Measurements from ENCODE around the gene MKNK1.

MKNK1 gene

GRCh38 chr1:46524843-46525242 is 79.2 kb downstream of the MKNK1 start:
- no peak overlapping the region for H3K27ac ChIP-seq
- no peak for TF ChIP-seq ZFX (IDR thresholded peaks at IDR 0.05; ENCODE audit: borderline replicate concordance)
- no peak for TF ChIP-seq CTCF (IDR thresholded peaks at IDR 0.05)

- no peak for TF ChIP-seq CTCF (IDR thresholded peaks at IDR 0.05)
- no peak for TF ChIP-seq ZFX (IDR thresholded peaks at IDR 0.05; ENCODE audit: borderline replicate concordance)
- H3K27ac ChIP-seq: no peak overlapping the region
Measured at GRCh38 chr1:46523496-46524353, 80.3 kb downstream of the MKNK1 start.

GRCh38 chr1:46522969-46523320 is 81.1 kb downstream of the MKNK1 start:
- no peak for TF ChIP-seq ZFX (IDR thresholded peaks at IDR 0.05; ENCODE audit: borderline replicate concordance)
- TF ChIP-seq CTCF (IDR thresholded peaks at IDR 0.05): no peak
- no peak overlapping the region for H3K27ac ChIP-seq

- TF ChIP-seq ZFX (IDR thresholded peaks at IDR 0.05; ENCODE audit: borderline replicate concordance) (no peak), CTCF (IDR thresholded peaks at IDR 0.05) (no peak)
- H3K27ac ChIP-seq: no peak overlapping the region
Measured at GRCh38 chr1:46522184-46522968, 81.7 kb downstream of the MKNK1 start.

- TF ChIP-seq ZFX (IDR thresholded peaks at IDR 0.05; ENCODE audit: borderline replicate concordance) (no peak), CTCF (IDR thresholded peaks at IDR 0.05) (no peak)
- H3K27ac ChIP-seq: no peak overlapping the region
Measured at GRCh38 chr1:46521414-46521813, 82.7 kb downstream of the MKNK1 start.

- no peak overlapping the region for H3K27ac ChIP-seq
Measured at GRCh38 chr1:46520063-46520911, 83.8 kb downstream of the MKNK1 start.

More at GRCh38 chr1:46520063-46520911, 83.8 kb downstream of the MKNK1 start:
- no peak for TF ChIP-seq CTCF (IDR thresholded peaks at IDR 0.05)
- TF ChIP-seq ZFX (IDR thresholded peaks at IDR 0.05; ENCODE audit: borderline replicate concordance): no peak
